GM19463 (cell line): ENCODE measurements around the gene CEMIP.
"Not testable (repeated sequence)": the region's sequence is repeated elsewhere in the genome, so short reads cannot be mapped to it uniquely, and the experiment has no call there.

ENCODE experiments used
- ATAC-seq: cut with Tn5 transposase; IDR thresholded peaks from one replicate; pipeline ENCODE4 v1.9.1; 2021; ENCODE audit warnings: mild to moderate bottlenecking, moderate library complexity; ENCODE audit not compliant: unreplicated experiment

CEMIP gene

DNA sequence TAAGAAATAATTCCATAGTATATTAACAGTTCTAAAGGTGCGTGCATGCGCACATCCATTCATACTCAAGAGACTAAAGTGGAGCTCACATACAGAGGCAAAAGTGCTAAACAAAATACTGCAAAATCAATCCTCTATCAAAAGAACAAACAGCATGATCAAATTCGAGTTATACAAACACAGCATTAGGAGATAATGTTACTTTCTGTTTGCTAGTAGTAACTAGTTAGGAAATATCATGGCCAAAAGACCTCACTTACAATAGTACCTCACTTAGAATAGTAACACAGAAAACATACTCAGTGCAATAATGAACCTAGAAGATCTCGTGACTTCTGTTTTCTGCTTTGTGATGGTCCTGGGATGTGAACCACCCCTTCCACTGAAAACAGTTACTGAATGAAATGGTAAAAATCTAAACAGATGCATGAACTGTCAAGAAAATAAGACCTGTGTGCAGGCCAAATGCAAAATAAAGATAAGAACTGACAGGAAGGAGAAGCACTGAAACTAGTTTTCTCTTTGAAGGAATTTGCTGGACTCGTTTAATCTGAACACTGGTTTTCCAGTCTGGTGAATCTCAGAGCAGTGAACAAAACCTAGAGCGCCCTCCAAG is 20.9 kb upstream of the CEMIP start:
- no peak for ATAC-seq

DNA sequence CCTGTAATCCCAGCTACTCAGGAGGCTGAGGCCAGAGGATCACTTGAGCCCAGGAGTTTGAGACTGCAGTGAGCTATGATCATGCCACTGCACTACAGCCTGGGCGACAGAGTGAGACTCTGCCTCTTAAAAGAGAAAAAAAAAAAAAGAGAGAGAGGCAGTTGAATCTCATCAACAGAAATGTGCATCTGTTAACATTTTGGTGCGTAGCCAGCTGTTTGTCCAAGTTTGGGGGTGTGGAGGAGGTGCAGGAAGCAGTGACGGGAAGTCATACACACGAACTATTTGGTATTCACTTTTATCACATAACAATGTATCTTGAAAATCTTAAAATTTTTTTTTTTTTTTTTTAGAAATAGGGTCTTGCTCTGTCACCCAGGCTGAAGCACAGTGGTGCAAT is 18.2 kb upstream of the CEMIP start:
- ATAC-seq: no peak

- ATAC-seq: no peak
Measured at GRCh38 chr15:80761754-80762153, 17.4 kb upstream of the CEMIP start.

DNA sequence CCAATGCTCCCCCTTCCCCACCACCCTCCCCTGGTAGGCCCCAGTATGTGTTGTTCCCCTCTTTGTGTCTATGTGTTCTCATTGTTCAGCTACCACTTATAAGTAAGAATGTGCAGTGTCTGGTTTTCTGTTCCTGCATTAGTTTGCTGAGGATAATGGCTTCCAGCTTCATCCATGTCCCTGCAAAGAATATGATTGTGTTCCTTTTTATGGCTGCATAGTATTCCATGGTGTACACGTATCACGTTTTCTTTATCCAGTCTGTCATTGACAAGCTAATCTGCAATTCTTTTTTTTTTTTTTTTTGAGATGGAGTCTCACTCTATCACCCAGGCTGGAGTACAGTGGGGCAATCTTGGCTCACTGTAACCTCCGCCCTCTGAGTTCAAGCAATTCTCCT is 15.9 kb upstream of the CEMIP start:
- ATAC-seq: not testable (repeated sequence)

DNA sequence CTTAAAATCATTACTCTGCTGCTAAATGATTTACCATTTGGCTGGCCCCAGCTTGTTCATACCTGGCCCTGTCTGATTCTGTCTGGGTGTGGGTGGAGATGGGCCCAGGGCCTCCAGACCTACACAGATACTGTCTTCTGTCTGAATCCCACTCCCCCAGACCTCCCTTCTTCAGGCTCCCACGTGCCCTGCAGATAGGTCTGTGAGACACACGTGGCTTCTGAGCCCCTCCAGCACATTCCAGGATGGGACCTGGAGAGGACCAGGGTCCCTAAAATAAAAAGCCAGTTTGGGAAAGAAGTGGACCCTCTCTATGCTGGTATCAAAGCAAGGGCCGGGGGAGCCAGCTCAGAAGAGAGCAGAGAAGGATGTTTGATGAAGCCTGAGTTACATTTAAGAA is 14.6 kb upstream of the CEMIP start:
- ATAC-seq: no peak

DNA sequence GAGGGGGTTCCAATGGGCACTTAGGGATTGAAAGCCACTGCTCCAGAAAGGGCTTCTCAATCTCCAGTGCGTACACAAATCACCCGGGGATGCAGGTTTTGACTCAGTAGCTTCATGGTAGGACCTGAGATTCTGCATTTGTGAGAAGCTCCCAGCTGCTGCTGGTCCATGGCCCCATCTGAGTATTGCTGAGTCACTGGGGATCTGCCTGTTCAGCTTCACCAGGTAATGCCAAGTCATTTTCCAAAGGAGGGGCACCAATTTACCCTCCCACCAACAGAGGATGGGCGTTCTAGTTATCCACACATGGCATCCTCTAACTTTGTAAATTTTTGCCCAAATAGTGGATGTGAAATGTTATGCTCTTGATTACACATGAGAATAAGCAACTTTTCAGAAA is 12.9 kb upstream of the CEMIP start:
- no peak for ATAC-seq

DNA sequence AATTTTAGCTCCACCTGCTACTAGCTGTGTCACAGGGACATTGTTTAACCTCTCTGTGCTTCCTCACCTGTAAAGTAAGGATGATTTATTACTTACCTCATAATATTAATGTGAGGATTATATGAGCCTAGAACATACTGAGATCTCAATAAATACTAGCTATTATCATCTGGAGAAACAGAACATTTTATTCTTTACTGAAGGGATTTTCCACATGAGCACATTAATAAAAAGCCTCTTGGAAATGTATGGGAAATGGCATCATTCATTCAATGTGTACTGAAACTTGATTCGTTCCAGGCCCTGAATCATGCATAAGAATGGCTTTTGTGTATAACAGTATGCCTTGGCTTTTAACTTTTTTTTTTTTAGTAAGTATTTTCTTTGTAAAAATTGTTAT is 11.0 kb upstream of the CEMIP start:
- ATAC-seq: no peak

- no peak for ATAC-seq
Measured at GRCh38 chr15:80769153-80769828, 9.9 kb upstream of the CEMIP start.

DNA sequence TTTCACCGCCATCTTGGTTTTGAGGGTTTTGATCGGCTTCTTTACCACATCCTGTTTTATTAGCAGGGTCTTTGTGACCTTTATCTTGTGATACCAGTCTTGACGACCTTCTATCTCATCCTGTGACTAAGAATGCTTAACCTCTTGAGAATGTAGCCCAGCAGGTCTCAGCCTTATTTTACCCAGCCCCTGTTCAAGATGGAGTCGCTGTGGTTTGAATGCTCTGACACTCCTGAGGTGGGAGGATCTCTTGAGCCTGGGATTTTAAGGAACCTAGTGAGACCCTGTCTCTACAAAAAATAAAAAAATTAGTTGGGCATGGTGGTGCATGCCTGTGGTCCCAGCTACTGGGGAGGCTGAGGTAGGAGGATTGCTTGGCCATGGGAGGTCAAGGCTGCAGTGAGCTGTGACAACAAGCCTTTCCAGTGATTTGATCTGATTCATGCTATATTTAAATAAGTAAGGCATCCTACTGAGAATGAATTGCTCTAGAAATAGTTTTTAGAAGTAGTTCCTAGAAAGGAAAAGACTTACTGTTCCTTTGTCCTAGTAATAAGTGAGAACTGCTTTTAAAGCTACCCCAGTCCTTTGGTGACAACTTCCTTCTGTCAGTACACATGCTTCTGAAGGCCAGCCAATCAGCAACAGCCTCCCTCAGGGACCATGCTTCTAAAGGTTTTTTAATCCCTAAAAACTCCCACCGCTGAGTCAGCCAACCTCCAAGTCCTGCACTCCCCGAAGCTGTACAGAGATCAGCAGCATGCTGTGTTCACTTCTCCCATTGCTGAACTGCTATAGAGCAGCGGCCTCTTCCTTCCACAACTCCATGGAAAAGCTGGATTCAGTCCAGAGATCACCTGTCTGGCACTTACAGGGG is 9.1 kb upstream of the CEMIP start:
- no peak for ATAC-seq

DNA sequence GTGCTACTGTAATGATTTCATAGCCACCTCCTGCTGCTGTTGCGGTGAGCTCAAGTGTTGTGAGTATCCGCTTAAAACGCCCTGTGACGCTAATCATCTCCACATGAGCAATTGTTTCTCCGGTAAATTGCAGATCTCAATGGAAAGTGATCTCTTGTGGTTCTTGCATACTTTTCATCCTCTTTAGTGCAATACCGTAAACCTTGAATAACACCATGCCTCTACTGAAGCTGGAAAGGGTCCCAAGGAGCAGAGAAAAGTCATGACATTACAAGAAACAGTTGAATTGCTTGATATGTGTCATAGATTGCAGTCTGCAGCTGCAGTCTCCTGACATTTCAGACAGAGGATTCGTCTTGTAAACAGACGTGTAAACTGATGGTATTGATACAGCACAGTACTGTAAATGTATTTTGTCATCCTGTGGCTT is 6.0 kb upstream of the CEMIP start:
- no peak for ATAC-seq

DNA sequence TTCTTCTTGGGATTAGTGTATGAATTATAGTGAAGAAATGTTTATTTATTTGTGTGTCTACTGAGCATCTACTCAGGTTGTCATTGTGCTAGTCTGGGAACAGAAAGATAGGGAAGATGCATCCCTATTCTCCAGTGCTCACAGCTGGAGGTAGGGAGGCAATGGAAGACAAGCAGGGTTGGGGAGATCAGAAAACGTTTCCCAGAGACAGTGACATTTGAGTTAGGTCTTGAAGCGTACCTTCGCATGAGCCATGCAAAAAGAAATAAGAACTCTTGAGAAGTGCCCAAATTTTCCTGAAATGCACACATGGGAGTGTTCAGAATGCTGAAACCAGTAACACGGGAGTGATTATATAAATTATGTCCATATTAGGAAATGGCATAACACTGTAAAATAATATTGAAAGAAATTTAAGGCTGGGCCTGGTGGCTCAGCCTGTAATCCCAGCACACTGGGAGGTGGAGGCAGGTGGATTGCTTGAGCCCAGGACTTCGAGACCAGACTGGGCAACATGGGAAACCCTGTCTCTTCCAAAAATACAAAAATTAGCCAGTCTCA is 5.3 kb upstream of the CEMIP start:
- no peak for ATAC-seq

DNA sequence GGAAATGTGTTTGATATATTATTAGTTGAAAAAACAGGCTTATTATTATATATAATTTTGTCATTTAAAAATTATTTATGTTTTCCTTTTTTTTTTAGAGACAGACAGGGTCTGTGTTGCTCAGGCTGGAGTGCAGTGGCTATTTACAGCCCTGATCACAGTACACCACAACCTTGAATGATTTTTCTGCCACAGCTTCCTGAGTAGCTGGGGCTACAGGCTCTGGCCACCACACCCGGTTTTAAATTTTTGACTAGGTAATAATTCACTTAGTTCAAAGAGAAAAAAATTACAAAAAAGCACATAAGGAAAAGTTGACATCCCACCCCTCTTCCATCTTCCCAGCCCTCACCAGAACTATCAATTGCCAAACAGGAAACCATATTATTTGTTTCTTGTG is 4.7 kb upstream of the CEMIP start:
- no peak for ATAC-seq

DNA sequence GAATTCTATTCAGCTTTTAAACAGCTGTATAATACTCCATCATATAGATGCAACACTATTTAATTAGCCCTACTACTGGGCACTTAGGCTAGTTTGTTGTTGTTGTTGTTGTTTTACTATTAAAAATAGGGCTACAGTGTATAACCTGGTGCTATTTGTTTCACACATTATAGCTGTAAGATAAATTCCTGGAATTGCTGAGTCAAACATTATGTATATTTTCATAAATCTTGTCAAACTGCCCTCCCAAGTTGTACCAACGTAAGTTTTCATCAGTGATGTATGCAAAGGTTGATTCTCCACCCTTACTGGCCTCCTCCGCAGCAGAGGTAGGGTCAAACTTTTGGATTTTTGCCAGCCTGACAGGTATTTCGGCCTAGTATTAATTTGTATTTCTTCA is 3.8 kb upstream of the CEMIP start:
- ATAC-seq: no peak

DNA sequence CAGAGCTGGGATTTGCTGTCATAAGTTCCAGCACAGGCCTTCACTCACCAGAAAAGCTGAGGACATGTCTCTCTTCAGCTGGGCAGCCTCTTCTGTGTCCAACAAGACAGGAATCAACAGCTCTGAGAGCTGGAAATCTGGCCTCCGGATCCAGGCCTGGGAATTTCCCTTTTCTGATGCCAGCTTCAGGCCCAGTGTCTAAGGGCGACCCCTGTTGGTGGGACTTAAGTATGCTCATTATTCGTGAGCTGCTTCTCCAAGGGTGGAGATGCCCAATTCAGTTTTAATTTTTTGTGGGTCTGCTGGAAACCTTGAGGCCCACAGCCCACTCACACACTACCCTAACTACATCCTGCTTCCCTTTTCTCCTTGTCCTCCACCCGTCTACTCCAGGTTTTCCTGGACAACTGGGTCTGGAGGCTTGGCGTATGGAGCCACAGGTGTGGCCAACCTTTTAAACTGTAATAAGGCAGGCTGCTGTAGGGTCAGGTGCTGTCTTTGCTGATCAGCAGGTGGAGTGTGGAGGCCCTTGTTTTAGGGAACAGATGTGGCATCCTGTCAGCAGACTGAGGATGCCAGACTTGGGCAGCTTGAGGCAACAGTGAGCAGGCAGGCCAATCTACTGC is 2.6 kb upstream of the CEMIP start:
- no peak for ATAC-seq

DNA sequence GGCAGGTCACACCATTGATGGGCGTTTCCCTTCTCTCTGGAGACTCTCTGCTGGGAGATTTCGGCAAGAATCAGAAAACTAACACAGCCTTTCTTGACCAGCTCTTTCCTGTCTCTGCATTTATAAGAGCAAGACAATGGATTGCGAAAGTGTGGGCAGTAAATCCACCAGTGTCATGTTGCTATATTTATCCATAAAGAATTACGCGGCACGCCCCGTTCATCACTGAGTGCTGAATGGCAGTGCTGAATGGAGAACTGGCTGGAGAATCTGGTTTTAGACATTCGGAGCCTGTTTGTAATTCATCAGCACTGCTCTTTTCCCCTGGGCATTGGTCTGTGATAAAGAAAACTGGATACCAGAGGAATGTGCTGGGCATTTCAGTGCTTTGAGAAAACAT is 2.0 kb upstream of the CEMIP start:
- no peak for ATAC-seq

DNA sequence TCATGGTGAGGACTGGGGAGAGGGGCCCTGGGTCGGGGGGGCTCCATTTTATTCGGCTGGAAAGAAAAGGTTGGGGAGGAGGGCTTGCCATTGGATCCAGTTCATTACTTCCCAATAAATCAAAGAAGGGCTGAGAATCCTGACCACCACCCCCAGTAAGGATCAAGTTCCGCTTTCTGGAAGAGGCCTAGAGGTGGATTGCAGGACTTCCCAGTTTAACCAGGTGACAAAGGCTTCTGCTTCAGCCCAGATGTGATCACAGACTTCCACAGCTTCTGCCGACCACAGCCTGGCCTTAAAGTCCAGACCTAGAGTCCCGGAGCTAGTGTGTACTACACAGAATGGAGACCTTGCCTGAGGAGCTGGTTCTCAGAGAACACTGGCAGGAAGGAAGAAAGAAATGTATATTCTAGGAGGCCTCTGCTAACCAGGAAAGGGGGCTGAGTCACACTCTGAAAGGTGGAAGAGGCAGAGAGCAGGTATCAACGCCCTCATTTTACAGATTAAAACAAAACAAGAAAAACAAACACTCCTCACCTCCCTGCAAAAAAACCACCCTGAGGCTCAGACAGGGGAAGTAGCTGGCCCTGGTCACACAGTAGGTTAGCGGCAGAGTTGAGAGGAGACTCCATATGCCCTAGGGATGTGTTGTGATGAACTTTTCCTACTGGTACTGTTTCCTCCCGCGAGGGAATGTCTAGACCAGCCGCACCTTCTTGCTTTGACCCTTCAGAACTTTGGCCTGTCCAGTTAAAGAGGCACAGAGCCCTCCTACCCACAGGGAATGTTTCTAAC is 1.1 kb upstream of the CEMIP start:
- ATAC-seq: no peak

DNA sequence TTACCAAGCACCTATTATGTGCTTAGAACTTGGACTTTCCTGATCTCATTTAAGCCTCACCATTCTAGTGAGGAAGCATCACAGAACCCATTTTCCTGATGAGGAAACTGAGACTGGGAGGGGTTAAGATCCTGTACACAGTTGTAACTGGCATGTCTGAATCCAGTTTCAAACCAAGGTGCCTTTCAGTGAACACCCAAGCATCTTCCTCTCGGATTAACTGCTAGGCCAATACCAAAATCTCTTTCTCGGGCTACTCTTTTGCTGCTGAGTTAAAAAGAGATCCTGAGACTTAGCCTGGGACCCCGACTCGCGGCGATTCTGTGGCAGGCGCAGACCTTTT is 578 bp upstream of the CEMIP start:
- no peak for ATAC-seq

DNA sequence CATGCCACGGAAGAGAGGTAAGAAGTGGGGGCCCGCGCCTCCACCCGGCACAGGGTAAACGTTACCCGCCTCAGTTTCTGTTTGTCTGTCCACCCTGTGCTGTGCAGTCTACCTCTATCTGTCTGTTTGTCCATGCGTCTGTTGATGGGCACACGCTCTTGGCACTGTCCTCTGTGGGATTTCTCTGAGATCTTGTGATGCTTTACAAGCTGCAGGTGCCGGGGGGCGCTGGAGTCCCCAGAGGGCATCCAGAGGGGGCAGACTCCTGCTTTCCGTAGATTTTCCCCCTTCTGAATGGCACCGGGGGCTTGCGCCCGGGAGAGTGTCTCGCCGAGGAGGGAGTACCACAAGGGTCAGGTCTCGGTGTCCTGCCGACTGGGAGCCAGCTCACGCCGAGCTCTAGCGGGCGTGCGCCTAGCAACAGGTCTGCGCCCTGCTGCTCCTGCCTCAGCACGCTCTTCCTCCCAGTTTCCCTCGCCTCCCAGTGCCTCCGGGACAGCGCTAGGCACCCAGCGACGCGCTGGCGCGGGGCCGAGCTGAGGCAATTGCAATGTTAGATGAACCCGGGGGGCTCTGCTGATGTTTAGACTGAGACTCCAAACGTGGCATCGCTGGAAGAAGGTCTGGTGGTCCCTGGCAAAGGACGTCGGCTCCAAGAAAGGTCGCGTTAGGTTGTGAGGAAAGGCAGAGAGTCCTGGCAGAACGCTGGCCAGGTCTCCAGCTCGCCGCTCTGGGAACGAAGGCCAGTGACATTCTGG is 667 bp downstream of the CEMIP start:
- ATAC-seq: no peak

DNA sequence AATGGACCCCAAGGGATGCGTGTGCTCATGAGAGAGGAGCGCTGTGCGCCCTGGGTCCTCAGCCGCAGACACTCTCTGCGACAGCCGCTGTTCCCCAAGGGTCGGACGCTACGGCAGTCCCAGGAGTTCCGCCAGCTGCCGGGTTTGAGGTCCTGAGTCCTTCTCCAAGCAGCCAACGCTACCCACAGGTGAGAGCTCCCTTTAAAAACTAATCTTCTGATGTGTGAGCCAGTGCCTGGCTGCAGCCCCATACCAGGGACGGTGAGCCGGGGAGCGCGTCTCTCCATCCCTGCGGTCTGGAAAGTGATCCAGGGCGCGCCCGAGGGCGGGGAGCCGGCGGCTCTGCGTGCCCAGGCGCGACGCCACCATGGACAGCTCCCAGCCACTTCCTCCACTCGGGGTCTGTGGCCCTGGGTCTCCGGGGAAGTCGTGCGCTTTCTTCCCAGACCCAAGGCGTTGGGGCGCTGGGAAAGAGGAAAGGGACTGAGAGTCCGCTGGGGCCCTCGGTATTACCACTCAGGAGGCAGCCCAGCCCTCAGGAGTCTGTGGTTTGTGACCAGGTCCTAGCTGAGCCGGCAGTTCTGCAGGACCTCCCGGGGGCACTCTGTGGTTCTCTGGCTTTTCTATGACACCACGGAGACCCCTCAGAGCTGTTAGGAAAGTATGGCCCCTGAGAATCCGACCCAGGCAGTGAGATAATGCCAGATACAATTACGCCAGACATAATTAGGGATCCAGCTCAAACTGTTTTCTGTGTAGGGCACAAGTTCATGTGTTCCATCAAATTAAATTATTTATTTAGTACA is 1.4 kb downstream of the CEMIP start:
- ATAC-seq: no peak
